Limb (tissue), 2 donors: Measurements from ENCODE around the gene FHIT.
"Not testable (repeated sequence)": the region's sequence is repeated elsewhere in the genome, so short reads cannot be mapped to it uniquely, and the experiment has no call there.

Experiments
- DNase-seq, 2 donors: peaks; one replicate each; pipeline ENCODE4 v3.0.0-alpha.2; 2016; ENCODE audit errors: extremely low spot score in 2 of 2

The FHIT gene

DNA sequence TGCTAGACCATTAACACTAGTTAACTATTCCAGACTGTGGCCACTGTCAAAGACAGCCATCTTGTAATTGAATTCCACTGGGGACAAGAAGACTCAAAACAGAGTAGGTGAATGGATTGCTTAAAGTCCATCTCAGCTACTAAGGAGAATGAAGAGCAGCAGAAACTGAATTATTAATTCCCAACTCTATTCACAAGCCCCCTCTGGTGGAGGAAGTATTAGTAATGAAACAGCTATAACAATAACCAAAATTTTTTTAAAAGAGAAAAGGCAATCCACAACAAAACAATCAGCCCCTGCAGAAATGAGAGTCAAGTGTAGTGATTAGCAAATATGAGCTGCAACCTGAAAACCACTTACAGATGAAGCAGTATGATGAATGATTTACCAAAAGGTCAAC is 302.8 kb downstream of the FHIT start:
- no peak for DNase-seq

- no peak for DNase-seq
Observed at GRCh38 chr3:60935709-60936108, 315.5 kb downstream of the FHIT start.

DNA sequence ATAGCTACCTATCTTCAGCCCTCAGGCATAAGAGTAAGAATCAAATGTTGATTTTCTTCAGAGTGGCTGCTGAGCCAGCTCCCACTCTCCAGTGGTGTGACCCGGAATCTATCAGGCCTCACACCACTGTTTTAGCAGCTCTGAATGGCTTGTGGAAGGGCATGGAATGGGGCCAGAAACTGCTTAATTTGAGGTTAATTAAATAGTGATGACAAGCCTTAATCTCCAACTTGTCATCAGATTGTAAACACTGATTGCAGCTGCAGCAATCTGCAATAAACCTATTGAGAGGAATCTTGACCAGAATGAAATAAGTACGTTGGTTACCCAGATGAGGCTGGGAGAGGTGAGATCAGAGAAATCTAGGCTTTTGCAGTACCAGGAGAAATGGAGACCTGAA is 317.4 kb downstream of the FHIT start:
- no peak for DNase-seq

DNA sequence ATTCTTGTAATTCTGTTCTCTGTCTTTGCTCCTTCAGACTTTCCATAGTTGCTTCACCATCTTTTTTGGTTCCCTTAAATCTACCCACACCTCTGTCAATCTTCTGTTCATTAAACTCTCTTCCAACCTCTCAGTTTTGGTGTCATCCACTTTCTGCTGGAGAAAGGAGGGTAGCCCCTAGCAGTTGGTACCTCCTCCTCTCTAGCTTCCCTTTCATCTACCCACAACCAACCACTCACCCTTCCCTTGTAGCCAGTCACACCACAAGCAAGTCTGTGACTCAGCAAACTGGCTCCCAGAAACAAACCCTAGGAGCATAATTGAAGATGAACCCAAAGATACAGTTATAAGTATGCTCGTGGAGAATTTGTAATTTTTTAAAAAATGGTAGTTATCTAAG is 318.6 kb downstream of the FHIT start:
- DNase-seq, result no peak

- no peak for DNase-seq
Observed at GRCh38 chr3:60932170-60932569, 319.1 kb downstream of the FHIT start.

- DNase-seq, result no peak
Observed at GRCh38 chr3:60931452-60931851, 319.8 kb downstream of the FHIT start.

GRCh38 chr3:60920519-60920918 is 330.7 kb downstream of the FHIT start:
- no peak for DNase-seq

DNA sequence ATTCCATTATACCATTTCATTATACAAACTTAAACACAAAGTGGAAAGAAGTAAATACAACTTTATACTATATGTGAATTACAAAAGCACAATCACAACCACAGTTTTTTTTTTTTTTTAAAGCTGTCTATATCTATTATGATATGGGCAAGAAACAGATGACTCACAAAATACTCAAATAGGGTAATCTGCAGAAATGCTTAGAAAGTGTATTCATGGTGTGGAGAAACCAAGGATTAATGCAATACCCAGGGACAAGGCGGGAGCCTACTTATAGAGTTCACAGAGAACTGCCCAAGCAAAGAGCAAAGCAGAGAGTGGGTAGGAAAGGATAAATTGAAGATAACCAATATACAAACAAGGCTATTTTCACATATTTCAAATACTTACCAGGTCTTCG is 332.0 kb downstream of the FHIT start:
- no peak for DNase-seq

- DNase-seq, result peak; percentile 39 to 42
Observed at GRCh38 chr3:60917141-60917540, 334.1 kb downstream of the FHIT start.

- no peak for DNase-seq
Observed at GRCh38 chr3:60916546-60916945, 334.7 kb downstream of the FHIT start.

- no peak for DNase-seq
Observed at GRCh38 chr3:60913474-60913873, 337.8 kb downstream of the FHIT start.

DNA sequence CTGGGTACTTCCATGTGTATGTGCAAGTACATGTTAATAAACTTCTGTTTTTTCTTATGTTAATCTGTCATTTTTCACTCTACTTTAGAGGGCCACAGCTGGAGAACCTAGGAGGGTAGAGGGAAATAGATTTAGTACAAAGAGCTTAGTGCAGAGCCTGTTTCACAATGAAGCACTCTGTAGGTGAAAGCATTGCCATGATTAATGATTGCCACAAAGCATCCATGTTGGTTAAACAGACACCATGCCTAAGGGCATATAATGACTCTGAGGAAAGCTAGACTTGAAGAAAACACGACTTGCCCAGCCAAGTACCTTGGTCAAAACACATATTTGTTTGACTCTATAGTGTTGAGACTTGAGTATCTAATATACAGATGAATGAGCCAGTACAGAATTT is 338.4 kb downstream of the FHIT start:
- no peak for DNase-seq

DNA sequence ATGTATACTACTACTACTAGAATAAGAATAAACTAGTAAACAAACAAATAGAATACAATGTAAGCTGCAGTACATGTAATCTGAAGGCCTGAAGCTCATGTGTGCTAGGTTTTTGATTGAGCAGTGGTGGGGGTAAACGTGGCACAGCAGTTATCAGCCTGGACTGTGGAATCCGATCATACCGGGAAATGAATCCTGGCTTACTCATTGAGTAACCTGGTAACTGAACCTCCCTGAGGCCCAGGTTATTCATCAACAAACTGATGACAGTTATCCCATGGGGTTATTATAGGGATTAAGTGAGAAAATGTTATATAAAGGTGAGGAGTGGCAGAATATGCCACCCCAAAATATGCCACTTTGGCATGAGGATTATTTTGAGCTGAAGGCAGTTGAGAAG is 339.1 kb downstream of the FHIT start:
- no peak for DNase-seq

DNA sequence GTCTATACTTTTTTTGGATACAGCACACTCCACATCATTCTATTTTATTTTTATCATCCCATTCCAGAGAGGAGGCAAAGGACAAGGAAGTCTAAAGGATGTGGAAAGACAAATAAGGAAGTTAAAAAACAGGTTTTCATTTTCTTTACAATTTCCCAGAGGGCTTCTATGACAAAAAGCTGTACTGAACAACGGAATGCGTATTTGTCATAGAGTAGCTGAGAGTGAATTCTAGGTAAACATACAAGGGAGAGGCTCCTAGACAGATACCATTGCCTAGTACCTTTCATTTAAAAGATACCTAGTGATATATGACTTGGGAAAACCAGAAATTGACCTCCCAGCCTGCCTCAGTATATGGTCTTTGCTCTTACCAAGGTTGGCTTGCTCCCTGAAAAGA is 341.7 kb downstream of the FHIT start:
- DNase-seq, result no peak

GRCh38 chr3:60906283-60906682 is 345.0 kb downstream of the FHIT start:
- DNase-seq, result no peak

DNA sequence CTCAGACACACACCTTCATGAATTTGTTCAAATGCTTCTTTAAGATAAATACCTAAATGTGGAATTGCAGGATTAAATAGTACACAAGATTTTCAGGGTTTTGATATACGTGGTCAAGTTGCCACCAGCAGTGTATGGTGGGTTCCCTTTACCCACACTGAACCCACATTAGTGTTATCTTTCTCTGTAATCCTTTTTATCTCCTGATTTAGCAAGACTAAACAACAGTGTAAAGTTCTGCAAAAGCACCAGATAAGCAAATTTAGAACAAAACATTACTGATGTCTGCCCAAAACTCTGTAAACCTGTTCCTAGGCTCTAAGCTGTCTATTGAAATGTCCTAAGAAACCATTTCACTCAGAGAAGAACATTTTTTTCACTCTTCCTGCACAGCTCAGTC is 352.9 kb downstream of the FHIT start:
- DNase-seq, result no peak

DNA sequence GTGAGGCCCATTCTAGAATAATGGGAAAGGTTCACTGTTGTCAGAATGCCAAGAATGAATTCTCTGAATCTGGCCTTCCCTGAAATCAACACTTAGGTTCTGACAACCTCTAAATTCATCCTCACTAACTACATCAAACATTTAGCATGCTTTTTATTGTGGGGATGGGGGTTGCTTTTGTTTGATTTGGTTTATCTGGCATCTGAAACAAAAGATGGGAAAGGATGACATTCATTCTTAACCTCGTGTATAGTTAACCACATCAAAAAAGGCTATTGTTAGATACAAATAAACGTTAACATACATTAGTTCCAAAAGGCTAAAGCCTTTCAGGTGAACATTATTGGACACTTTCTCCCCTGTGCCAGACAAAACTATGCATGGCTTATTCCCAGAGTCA is 357.3 kb downstream of the FHIT start:
- DNase-seq, result no peak

DNA sequence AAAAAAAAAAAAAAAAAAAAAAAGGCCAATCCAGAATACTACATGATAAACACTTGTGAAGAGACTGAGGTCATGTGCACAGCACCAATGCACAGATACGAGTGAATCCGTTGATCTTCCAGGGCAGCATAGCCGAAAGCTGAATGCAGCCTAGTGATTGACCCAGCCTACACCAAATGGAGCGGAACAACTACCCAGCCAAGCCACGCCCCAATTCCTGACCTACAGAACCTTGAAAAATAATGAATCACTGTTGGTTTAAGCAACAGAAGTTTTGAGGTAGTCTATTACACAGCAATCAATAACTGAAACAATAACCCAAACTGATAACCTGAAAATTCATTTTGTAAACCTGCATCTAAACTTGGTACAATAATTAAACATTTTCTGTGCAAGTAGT is 361.0 kb downstream of the FHIT start:
- DNase-seq, result no peak

GRCh38 chr3:60888952-60889351 is 362.3 kb downstream of the FHIT start:
- not testable (repeated sequence) for DNase-seq

GRCh38 chr3:60887574-60887973 is 363.7 kb downstream of the FHIT start:
- no peak for DNase-seq

GRCh38 chr3:60886518-60886917 is 364.7 kb downstream of the FHIT start:
- DNase-seq, result no peak

- no peak for DNase-seq
Observed at GRCh38 chr3:60884005-60884404, 367.2 kb downstream of the FHIT start.

- no peak for DNase-seq
Observed at GRCh38 chr3:60877188-60877587, 374.1 kb downstream of the FHIT start.

- no peak for DNase-seq
Observed at GRCh38 chr3:60870396-60870795, 380.9 kb downstream of the FHIT start.

DNA sequence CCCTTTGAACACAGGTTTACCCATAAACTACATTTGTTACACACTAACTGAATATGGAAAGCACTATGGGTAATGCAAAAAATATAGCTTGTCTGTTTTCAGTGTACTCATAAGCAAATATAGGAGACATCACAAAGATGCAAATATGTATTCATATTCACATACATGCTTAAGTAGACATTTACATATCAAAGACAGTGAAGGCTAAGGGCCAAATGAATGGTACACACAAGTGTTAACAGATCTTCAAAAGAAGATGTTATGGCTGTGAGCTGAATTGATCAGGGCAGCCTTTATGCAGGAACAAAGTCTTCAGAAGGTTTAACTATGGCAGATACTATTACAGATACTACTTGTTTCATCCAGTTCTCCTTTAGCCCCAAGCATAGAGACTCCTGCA is 384.1 kb downstream of the FHIT start:
- DNase-seq, result no peak
